Jurkat, Clone E6-1 (cell line): Measurements from ENCODE around the gene MTTP.

ENCODE experiments used
- DNase-seq: peaks from one replicate; pipeline ENCODE4 v3.0.0-alpha.2; 2011; ENCODE audit warnings: low read depth, low spot score
- H3K4me3 ChIP-seq: 2 replicates; pipeline ENCODE4 v1.5.1; 2011; ENCODE audit warnings: mild to moderate bottlenecking, low read length, control low read depth, moderate library complexity

The MTTP gene

DNA sequence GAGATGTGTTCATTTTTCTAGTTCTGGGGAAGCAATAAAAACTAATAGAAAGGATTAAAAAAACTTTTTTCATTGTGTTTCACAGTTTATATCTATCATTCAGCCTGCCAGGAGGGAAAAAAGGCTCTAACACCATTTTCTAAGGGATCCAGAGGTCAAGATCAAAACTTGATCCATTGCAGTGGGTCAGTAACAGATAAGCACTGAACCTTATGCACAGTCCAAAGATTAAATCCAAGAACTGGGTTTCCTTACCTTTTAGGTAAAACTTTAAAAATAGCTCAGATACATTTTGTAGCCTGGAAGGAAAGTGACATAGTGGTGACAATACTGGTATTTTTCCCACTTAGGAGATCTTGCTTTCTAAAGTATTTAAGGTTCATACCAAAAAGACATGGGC is 12.7 kb downstream of the MTTP start:
- no peak for DNase-seq
- no peak overlapping the region for H3K4me3 ChIP-seq

DNA sequence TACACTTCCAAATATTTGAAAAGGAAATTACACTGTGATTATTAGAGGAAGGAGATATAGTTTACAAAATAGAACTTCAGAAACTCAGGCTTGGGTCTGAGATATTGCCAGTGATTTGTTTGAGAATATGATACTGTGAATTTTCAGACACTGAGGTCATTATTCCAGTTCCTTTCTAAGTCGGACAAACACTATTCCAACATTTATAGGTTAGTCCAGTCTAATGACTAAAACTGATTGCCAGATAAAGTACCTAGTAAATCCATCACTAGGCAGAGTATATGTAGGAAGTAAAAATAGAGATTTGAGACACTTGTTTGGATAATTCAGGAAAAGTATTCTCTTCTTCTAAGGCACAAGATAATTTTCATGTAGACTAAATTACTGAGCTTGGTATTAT is 13.2 kb downstream of the MTTP start:
- no peak for DNase-seq
- no peak overlapping the region for H3K4me3 ChIP-seq

DNA sequence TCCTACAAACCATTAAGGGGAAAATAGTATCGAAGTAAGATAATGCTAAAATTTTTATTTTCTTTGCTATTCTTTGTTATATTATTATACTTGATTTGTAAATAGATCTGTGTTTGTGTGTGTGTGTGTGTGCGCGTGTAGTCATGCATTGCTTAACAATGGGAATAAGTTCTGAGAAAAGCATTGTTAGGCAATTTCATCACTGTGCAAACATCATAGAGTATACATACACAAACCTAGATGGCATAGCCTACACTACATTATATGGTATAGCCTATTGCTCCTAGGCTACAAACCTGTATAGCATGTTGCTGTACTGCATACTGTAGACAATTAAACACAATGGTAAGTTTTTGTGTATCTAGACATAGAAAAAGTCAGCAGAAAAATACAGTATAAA is 17.1 kb downstream of the MTTP start:
- no peak overlapping the region for H3K4me3 ChIP-seq
- no peak for DNase-seq

- no peak for DNase-seq
- H3K4me3 ChIP-seq, result no peak overlapping the region
Observed at GRCh38 chr4:99593781-99594641, 19.4 kb downstream of the MTTP start.

- no peak for DNase-seq
Observed at GRCh38 chr4:99594818-99595217, 20.2 kb downstream of the MTTP start.

DNA sequence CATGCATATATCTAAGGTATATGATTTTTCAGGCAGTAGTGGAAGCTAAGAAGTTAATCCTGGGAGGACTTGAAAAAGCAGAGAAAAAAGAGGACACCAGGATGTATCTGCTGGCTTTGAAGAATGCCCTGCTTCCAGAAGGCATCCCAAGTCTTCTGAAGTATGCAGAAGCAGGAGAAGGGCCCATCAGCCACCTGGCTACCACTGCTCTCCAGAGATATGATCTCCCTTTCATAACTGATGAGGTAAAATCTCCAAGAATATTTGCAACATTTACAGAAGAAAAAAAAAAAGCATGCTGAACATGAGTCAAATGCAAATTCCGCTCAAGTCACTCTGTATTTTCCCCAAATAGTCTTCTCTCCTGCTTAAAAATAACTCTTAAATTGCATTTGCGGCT is 32.1 kb downstream of the MTTP start:
- DNase-seq, result no peak
- no peak overlapping the region for H3K4me3 ChIP-seq

More at GRCh38 chr4:99594818-99595217, 20.2 kb downstream of the MTTP start:
- no peak overlapping the region for H3K4me3 ChIP-seq

DNA sequence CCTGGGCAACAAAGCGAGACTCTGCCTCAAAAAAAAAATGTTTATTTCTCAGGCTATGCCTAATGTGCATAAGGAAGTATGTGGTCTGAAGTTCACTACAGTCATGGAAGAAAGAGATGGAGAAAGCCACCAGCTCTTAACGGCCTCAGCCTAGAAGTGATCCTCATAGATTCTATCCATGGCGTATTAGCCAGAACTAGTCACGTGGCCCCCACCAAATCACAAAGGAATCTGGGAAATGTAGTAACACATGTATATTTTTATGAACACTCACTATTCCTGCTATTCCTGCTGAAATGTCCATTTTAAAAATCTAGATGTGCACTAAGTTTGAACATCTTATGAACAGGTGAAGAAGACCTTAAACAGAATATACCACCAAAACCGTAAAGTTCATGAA is 33.8 kb downstream of the MTTP start:
- DNase-seq, result no peak
- H3K4me3 ChIP-seq, result no peak overlapping the region

GRCh38 chr4:99610605-99611175 is 36.1 kb downstream of the MTTP start:
- no peak overlapping the region for H3K4me3 ChIP-seq
- no peak for DNase-seq

DNA sequence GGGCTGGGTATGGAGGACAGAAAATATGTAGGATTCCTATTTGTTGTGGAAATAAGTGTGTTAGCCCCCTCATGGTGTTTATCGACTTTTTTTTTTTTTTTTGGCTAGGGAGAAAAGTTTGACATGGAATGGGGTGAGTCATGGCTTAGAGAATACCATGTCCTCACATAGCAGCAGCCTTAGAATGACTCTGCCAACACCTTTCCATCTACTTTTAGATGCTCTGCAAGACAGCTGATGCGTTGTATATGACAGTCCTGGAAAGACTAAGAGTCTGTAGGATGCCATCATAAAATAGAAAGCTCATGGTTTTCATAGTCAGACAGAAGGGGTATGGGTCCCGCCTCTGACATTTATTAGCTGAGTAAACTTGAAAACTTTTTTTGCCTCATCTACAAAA is 37.7 kb downstream of the MTTP start:
- no peak overlapping the region for H3K4me3 ChIP-seq
- no peak for DNase-seq

DNA sequence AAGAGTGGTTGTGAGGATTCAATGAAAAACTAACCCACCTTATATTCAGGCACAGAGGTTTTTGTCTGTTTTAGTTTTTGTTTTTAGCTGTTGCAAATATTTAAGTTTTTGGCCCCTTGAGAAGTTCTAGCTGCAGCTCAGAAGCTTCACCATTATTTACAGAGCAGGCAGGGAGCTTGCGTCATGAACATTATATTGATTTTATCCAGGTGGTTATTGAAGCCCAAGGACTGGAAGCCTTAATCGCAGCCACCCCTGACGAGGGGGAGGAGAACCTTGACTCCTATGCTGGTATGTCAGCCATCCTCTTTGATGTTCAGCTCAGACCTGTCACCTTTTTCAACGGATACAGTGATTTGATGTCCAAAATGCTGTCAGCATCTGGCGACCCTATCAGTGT is 38.1 kb downstream of the MTTP start:
- no peak overlapping the region for H3K4me3 ChIP-seq
- no peak for DNase-seq

GRCh38 chr4:99614491-99614890 is 39.9 kb downstream of the MTTP start:
- H3K4me3 ChIP-seq, result no peak overlapping the region
- no peak for DNase-seq

GRCh38 chr4:99615170-99615820 is 40.7 kb downstream of the MTTP start:
- no peak for DNase-seq
- no peak overlapping the region for H3K4me3 ChIP-seq

GRCh38 chr4:99617374-99617773 is 42.8 kb downstream of the MTTP start:
- no peak for DNase-seq
- H3K4me3 ChIP-seq, result no peak overlapping the region

- H3K4me3 ChIP-seq, result no peak overlapping the region
- DNase-seq, result no peak
Observed at GRCh38 chr4:99622341-99622740, 47.7 kb downstream of the MTTP start.

GRCh38 chr4:99624141-99624719 is 49.6 kb downstream of the MTTP start:
- no peak for DNase-seq
- H3K4me3 ChIP-seq, result no peak overlapping the region

GRCh38 chr4:99625369-99625768 is 50.7 kb downstream of the MTTP start:
- H3K4me3 ChIP-seq, result no peak overlapping the region
- DNase-seq, result no peak

DNA sequence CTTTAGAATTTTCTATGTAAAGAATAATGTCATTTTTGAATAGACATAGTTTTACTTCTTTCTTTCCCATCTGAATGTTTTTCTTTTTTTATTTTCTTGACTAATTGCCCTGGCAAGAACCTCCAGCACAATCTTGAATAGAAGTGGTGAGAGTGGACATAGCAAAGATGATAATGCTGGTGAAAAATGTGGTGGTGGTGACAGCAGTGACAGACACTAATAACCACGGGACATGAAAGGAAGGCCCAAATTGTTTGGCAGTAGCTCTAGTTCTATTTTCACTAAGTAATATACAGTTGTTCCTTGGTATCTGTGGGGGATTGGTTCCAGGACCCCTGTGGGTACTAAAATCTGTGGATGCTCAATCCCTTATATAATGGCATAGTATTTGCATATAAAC is 53.4 kb downstream of the MTTP start:
- no peak for DNase-seq
- no peak overlapping the region for H3K4me3 ChIP-seq

DNA sequence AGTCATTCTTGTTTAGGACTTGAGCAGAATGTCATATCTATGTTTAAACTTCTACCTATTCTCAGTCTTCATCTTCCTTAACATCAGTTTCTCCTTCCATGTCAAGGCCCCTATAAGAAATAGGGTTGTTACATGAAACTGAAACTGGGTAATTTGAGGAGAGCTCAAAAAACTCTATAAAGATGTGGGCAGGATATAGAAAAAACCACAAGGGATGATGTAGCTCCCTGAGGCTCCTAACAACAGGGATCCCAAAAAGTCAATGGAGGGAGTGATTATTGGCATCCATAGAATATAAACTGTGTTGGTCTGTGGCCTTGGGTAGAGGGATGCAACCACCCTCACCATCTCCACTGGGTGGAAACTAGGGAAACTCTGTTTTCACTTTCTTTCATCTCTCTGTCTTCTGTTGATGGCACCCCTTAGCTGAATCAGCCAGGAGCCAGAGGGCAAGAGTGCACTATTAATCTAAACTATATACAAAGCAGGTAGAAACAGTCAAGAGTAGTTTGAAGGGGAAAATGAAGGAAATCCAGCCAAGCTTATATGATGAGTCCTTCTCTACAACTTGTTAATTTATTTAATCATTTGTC is 55.4 kb downstream of the MTTP start:
- DNase-seq, result no peak
- no peak overlapping the region for H3K4me3 ChIP-seq

DNA sequence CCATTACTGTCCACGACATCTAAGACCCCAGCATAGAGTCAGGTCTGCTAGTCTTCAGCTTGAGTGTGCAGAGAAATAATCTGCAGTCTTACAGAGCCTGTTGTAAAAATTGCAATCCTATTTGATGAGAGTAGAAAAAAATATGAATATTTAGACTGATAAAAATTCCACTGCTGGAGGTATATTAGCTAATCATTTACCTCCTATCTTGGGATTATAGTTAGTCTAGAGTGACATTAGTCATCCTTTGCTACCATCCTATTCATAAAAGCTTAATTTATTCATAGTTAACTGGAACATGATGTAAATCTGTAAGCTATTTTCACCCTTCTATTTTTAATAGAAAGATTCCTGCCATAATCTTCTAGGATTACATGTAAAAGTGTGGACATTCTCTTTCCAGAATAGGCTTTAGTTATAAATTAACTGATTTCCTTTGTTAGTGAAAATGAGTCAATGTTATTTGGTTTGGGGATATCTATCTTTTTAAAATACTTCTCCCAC is 56.3 kb downstream of the MTTP start:
- H3K4me3 ChIP-seq, result no peak overlapping the region
- DNase-seq, result no peak

DNA sequence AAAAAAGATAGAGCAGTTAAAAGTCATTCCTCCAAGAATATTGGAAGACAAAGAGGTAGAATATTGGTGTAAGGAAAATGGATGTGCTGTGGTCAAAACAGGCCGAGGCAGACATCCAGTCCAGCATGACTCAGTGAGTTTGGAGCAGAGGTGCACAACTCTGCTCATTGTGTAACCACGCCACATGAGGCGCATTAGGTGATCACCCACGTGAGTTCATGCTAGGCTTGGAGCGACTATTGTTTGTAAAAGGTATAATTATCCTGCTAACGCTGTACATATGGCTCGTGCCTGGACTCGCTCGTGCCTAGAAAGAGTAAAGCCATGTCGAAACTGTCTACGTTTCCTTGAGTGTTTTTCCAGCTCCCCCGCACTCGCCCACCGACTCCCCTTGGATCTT is 59.1 kb downstream of the MTTP start:
- DNase-seq, result no peak
- no peak overlapping the region for H3K4me3 ChIP-seq
